Stimulated activated CD8-positive, alpha-beta memory T cell treated with anti-CD3 and anti-CD28 coated beads, Interleukin-15, amount 100 ng/mL, for 24 hours (primary cell): Measurements from ENCODE around the gene UBE2Q1.

Source experiments
- DNase-seq: peaks from one replicate; pipeline ENCODE4 v3.0.0-alpha.2; 2020; ENCODE audit warnings: low read depth

UBE2Q1 gene

GRCh38 chr1:154577346-154578057 lies 19.0 kb upstream of the UBE2Q1 start:
- DNase-seq: no peak

DNA sequence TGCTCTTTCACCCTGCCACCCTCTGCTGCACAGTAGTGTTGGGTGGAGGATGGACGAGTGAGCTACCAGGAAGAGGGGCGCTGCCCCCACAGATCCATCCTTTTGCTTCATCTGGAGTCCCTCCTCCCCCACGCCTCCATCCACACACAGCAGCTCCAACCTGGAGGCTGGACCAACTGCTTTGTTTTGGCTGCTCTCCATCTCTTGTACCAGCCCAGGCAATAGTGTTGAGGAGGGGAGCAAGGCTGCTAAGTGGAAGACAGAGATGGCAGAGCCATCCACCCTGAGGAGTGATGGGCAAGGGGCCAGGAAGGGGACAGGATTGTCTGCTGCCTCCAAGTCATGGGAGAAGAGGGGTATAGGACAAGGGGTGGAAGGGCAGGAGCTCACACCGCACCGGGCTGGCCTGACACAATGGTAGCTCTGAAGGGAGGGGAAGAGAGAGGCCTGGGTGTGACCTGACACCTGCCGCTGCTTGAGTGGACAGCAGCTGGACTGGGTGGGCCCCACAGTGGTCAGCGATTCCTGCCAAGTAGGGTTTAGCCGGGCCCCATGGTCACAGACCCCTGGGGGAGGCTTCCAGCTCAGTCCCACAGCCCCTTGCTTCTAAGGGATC lies 17.6 kb upstream of the UBE2Q1 start:
- no peak for DNase-seq

- no peak for DNase-seq
These were observed 16.9 kb upstream of the UBE2Q1 start for GRCh38 chr1:154575147-154575927.

GRCh38 chr1:154574716-154575115 lies 16.3 kb upstream of the UBE2Q1 start:
- no peak for DNase-seq

DNA sequence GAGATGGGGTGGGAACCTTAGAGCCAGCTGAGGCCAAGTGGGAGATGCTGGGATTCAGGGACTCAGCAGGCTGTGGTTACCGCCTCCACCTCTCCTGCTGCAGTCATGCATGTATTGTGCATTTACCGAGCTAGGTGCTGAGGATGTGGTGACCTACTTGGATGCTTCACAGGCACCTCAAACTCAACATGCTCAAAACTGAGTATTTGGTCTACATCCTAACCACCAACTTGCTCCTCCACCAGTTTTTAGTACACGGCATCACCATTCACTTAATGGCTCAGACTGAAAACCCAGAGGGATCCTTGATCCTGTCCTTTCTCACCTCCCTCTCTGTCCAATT lies 14.7 kb upstream of the UBE2Q1 start:
- no peak for DNase-seq

DNA sequence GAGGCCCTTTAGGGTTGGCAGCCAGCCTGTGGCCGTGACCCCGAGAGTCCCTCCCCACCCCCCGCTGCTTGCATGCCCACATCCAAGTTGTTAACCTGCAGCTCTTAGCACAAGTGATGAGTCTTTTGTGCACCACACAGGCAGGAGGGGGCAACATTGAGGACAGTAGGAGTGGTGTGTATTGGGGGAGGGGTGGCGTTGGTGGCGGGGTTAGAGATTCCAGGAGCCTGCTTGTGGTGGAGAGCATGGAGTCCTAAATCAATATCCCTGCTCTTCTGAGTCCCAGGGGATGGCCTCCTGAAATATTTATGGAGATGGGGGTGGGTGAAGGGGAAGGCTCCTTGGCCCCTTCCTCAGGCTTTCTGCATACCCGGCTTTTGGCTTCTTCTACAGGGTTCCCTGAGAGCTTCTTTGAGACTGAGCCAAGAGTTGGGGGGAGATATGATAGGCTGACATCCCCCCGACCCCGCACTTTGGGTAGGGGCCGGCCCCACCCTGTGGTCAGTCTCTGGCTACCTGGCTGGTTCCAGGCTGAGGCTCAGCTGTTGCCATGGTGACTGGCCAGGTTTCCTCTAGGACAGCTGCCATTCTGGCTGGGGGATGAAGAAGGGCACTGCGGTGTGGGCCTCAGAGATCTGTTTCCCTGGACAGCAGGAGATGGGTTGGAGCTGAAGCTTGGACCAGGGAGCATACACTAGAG lies 14.2 kb upstream of the UBE2Q1 start:
- DNase-seq: no peak

GRCh38 chr1:154571964-154572288 lies 13.5 kb upstream of the UBE2Q1 start:
- DNase-seq: no peak

GRCh38 chr1:154571244-154571963 lies 12.9 kb upstream of the UBE2Q1 start:
- DNase-seq: no peak

DNA sequence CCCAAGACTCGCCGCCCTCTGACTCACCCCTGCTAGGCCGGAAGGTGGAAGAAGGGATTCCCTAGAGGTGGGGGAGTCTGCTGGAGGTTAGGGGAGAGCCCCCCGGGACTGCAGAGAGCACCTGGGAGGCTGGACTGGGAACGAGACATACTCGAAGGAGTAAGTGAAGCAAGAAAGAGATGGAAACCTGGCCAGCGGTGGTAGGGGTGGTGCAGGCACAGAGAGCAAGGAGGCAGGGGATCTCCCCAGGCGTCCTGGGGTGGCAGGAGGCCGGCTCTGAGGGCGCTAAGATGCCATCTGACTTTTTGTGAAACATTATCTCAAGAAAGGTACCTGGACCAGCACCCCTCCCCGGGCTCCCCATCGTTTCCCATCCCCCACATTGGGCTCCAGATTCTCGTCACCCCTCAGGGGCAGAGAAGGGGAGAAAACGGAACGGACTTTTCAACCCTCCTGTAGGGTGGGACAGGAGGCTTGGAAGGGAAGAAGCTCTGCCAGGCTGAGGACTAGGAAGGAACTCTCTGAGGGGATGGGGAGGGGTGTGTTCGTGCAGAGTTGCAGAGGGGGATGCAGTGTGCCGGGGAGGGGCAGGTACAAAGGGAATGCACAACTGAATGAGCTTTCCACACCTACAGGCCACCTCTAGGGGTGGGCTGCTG lies 9.8 kb upstream of the UBE2Q1 start:
- DNase-seq: no peak

DNA sequence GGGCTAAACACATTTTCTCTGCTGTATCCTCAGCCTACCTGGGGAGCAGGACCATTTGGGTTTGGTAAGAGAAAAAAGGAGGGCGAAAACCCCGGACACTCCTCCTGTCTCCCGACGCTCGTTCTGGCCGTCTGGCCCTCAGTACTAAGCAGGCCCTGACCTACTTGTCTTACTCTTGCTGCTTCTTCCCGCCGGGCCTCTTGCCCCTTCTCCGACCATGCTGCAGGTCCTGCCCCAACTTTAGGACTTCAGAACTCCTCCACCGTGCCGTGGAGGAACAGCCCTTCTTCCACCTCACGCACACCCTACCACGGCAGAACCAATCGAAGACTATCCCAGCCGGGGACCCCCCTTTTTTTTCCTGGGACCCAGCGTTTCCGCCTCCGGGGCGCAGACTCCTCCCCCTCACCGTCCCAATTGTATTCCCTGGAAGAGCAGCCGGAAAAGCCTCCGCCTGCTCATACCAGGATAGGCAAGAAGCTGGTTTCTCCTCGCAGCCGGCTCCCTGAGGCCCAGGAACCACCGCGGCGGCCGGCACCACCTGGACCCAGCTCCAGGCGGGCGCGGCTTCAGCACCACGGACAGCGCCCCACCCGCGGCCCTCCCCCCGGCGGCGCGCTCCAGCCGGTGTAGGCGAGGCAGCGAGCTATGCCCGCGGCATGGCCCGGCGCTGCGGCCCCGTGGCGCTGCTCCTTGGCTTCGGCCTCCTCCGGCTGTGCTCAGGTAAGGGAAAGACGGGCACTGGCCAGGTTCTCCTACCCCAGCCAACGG lies 9.1 kb upstream of the UBE2Q1 start, which contains the start of gene CHRNB2:
TSS of gene CHRNB2 (plus strand) at position 393 of the 771 bp plus-strand sequence. CDS start at position 660, 267 bp downstream.
- DNase-seq: peak; percentile 61

GRCh38 chr1:154565876-154566275 lies 7.4 kb upstream of the UBE2Q1 start:
- no peak for DNase-seq

- peak; percentile 47 for DNase-seq
These were observed 1.1 kb upstream of the UBE2Q1 start for GRCh38 chr1:154559466-154560044.

DNA sequence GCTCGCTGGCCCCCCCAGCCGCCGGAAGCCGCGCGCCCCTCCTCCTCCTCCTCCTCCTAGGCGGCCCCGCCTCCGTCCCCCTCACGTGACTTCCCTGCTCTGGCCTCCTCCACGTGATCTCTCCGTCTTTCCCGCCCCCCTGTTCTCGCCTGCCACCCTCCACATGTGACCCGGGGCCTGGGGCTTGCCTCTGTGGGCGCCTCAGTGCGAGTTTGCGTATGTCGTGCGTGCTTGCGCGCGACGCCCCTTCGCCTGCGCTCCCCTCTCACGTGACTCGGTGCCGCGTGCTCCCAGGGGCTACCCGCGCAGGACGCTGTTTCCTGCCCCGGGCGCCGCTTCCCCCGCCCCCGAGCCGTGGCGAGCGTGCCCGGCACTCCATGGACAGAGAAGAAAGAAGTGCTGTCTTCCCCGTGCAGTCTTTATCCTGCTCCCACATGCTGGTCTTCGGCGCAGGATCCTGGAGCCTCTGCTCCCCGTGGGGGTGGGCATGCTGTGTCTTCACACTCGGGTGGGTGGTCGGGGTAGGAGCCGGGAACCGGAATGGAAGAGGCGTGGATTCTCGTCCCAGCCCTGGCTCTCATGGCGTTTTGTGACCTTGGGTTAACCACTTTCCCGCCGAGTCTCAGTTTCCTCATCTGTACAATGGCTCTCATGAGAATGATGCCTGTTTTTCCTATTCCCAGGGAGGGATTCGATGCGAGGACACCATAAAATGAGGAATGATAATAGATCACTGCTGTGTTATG lies 431 bp upstream of the UBE2Q1 start:
- peak; percentile 95 for DNase-seq

- DNase-seq: no peak
These were observed 1.1 kb downstream of the UBE2Q1 start for GRCh38 chr1:154557248-154557938.

DNA sequence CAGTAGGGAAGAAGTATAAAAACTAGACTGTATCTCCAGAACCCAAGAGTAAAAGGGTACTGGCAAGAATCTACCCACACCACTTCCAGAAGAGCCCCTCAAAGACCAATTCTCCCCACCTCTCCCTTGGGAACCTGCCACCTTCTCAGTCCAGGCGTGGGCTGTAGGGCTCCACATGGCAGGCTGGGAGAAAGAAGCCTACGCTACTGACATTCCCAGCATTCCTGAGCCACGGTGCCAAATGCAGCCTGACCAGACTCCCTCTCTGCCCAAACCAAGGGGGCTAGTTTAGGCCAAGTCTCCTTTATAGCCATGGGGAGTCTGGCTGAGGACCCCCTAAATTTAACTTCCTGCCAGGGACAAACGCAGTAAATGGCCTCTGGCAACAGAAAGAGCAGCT lies 2.0 kb downstream of the UBE2Q1 start:
- DNase-seq: no peak

DNA sequence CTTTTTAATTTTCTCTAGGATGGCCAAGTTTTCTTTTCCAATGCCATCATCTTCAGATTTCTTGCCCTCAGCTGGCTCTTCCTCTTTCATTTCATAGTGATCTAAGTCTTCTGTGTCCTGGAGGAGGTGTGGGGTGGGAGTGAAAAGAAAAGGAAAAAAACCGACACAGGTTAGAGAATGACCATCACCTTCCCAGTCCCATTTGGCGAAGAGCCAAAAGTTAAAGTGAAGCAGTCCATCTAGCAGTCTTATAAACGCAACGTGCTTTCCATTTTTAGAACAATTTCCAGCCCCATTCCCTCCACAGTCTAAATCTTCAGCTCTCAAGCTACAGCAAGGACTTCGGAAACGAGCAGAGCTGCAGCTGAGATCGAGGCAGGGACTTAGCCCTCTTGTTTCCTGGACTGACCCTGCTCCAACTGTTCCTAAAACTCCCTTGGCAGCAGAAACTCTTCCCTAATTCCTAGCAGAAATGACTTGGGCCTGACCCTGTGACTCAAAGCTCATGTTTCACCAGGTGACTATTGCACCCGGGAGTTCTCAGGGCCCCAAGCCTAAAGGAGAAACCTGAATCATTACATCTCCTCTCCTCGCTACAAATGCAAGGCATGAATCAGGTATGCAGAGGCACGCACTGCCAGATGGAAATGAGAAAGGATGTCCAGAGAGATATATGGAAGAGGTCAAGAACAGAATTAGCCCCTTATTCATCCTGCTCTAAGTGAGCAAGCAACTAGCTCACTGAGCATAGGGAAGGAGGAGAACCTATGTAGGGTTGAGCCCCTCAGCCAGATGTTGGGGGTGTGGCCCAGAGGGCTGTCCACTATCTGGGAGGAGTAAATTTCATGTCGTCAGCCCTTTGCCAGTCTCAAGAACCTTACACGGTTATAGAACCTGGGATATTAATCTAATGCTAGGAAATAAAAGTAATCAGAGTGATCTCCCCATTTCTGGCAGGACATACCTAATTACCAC lies 5.1 kb downstream of the UBE2Q1 start:
- DNase-seq: no peak

DNA sequence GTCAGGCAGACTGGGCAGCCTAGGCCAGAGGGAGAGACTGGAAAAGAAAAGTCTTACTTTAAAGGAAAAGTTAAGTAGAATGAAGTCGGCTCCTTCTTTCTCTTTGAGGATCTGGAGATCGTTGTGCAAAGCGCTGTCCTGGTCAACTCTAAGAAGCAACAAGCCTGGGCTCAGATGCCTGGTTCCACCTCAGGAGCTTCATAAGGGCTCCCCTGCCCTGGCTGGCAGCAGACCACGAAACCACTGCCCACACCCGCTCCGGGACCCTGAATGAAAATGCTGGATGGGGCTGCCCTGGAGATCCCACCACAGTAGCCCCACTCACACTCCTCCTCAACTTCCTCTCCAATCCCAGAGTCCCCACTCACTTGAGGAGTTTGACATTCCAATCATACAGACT lies 6.4 kb downstream of the UBE2Q1 start:
- DNase-seq: no peak

- no peak for DNase-seq
These were observed 7.0 kb downstream of the UBE2Q1 start for GRCh38 chr1:154551474-154551873.
